IMR-90 (cell line): ENCODE data around the gene FSTL3.

ENCODE experiments used
- CHD1 ChIP-seq: IDR thresholded peaks from 2 replicates; pipeline ENCODE4 v1.6.1; 2012; ENCODE audit warnings: low read depth, low read length, improper control_type of control experiment
- CTCF ChIP-seq: conservative IDR thresholded peaks from 2 replicates; pipeline ENCODE4 v1.5.1; 2012; ENCODE audit warnings: mild to moderate bottlenecking, low read depth, low read length, improper control_type of control experiment
- MAFK ChIP-seq: IDR thresholded peaks from 2 replicates; pipeline ENCODE4 v1.6.1; 2012; ENCODE audit warnings: low read depth, low read length, improper control_type of control experiment
- MAZ ChIP-seq: IDR thresholded peaks from 2 replicates; pipeline ENCODE4 v1.6.1; 2012; ENCODE audit warnings: low read depth, mild to moderate bottlenecking, low read length, improper control_type of control experiment, moderate library complexity, borderline replicate concordance
- RAD21 ChIP-seq: IDR thresholded peaks from 2 replicates; pipeline ENCODE4 v1.6.1; 2012; ENCODE audit warnings: low read length, improper control_type of control experiment
- RCOR1 ChIP-seq: IDR thresholded peaks from 2 replicates; pipeline ENCODE4 v1.6.1; 2012; ENCODE audit warnings: mild to moderate bottlenecking, low read length, improper control_type of control experiment; ENCODE audit not compliant: insufficient replicate concordance
- USF2 ChIP-seq: fragments of 150-350 bp; IDR thresholded peaks from 2 replicates; pipeline ENCODE4 v1.6.1; 2017; ENCODE audit warnings: mild to moderate bottlenecking, antibody characterized with exemption, low read length, low read depth

- TF ChIP-seq RCOR1: no peak
- no peak for TF ChIP-seq MAFK
- no peak for TF ChIP-seq CTCF
- TF ChIP-seq MAZ: no peak
- no peak for TF ChIP-seq RAD21
- TF ChIP-seq USF2: no peak
- no peak for TF ChIP-seq CHD1
These were observed 12.8 kb downstream of the FSTL3 start for GRCh38 chr19:688992-689391.
